ENCODE data around the gene SLC30A1.
"Not testable (repeated sequence)": the region's sequence is repeated elsewhere in the genome, so short reads cannot be mapped to it uniquely, and the experiment has no call there.

Gene SLC30A1

DNA sequence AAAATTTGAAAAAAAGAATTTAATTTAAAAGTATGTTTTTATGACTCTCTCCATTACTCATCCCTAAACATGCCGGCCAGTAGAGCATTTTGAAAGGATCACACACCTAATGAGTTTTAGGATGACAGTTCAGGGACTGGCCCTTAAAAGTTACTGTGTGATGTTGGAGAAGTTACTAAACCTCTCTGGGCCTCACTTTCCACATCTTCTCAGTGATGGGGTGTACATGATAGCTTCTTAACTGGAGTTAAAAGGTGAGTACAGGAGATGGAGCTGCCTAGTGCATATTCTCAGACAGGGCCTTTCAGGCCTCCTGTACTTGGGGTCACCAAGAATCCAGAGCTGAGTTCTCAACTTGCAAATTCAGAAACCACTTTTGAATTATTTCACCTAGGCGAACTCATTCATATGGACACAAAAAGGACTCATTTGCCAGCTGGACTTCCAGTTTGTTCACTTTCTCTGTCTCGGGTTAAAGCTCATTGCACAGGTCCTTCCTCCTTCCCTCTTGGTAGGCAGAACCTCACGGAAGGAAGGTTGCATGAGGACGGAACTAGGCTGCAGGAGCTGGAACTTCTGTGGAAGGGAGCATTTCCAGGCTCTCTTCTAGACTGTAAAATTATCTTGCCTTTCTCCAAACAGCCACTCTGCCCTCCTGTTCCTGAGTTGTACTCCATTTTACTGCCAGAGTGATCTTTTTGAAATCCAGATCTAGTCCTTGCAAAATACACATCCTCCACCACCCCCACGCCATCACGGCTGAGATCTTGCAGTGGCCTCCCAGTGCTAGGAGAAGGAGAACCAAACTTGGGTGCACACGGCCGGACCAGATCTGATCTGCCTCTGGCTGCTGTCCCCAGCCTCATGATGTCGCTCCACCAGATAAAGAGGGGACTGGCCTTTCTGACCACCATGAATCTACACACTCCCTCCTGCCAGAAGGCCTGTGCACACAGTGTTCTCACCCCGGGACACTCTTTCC lies 4.3 kb upstream of the SLC30A1 start:
- no peak for DNase-seq

DNA sequence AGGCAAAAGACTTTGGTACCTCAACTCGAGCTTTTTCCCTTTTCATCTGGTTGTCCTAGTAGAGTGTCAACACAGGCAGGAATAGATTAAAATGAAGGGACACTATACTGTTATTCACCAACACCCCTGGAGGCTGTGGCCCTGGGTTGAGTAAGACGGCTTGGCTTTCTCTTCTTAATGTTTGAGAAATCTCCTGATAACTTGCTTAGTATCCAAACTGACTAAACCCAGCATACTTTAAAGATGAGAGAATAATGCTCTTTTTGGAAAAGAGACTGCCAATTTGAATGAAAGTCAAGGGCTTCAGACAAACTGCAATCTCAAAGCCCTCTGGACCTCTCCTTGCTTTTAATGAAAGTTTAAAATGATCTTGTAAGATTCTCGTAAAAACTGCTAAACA lies 2.6 kb upstream of the SLC30A1 start:
- DNase-seq, result no peak

DNA sequence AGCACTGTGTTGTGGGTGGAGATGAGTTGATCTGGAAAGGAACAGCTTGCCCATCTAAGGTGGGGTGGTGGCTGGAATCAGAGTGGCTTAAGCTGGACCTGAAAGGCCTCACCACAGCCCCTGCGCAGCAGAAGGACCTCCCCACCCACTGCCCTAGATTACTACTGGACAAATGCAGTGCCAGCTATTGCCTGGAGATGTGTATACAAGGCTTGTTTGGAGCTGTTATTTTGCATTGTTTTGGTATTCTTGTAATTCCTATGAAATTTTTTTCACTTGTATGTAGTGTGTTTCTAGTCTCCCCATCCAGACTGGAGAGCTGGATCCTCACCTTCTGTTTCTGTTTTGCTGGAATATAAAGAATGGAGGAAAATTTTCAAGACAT lies 1.3 kb upstream of the SLC30A1 start:
- DNase-seq, result no peak

DNA sequence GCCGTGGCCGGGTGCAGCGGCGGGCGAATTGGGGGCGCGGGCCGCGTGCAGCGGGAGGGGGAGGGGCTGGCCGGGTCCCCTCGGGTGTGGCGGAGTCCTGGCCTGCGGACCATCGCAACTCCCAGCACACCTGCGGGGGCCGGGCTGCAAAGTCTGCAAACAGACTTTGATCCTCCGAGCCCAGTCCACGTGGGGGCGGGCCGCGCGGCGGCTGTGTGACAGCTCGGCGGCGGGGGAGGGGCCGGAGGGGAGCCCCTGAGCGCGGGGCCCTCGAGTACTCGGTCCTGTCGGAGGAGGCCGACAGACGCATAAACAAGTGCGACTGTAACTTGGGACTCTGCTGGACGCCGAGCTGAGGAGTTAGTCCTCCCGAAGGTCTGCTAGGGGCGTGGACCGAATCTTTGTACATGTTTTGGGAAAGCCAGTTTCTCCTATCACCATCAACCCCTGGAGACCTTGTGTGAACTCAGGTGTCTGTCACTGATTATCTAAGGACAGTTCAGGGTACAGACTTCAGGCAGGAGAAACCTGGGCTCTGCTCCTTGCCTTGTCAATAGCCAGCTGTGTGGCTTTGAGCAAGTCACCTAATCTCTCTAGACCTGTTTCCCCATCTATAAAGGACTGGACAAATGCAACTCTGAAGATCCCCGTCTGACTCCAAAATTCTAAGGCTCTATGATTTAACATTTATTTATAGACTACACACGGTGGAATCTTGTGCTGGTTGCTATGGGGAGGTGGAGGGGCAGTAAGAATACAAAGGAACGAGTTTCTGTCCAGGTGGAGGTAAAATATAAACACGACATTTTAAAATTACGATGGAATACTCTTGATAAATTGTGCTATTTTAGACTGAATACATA lies 710 bp upstream of the SLC30A1 start:
- peak; percentile 9 for DNase-seq

DNA sequence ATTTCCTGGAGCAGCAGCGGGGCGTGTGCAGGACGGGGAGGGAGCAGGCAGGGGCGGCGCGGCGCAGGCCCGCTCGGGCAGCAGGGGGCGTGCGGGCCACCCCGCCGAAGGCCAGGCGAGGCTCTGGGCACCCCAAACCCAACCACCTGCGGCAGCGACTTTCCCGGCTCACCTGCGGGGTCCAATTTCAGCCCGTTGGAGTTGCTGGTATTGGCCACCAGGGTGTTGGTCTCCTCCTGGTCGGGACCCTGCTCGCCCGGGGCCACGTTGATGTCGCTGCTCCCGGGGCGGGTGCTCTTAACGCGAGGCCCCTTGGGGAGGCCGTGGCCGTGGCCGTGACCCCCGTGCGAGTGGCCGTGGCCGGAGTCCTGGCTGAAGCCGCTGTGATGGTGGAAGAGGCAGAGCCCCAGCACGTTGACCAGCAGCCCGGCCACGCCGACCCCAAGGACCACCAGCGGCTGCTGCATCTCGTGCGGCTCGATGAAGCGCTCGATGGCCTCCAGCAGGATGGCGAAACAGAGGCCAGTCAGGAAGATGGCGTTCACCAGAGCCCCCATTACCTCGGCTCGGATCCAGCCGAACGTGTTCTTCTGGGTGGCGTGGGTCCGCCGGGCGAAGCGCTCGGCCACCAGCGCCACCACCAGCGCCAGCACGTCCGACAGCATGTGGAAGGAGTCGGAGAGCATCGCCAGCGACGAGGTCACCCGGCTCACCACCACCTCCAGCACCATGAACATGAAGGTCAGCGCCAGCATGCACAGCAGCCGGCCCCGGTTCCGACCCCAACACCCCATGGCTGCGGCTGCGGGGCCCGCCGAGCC lies 932 bp downstream of the SLC30A1 start:
- no peak for DNase-seq

- DNase-seq, result no peak
Observed at GRCh38 chr1:211577277-211577818, 1.6 kb downstream of the SLC30A1 start.

- no peak for DNase-seq
Observed at GRCh38 chr1:211576717-211577116, 2.2 kb downstream of the SLC30A1 start.

GRCh38 chr1:211574705-211575104 lies 4.3 kb downstream of the SLC30A1 start:
- no peak for DNase-seq

DNA sequence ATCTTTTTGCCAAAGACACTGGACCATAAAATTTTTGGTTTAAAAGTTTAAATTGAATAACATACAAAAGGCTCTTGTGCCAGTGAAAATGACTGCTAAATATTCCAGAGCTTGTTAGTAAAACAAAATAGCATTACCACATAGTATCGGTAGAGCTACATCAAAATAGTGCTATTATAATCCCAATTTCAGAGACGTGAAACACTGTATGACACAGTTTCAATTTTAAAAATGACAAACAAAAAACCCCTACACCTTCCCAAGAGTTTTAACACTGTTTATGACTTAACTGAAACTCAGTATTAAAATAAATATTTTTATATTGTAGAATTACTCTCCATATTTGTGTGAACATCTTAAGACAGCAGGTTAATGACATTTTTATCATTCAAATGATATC lies 7.0 kb downstream of the SLC30A1 start:
- DNase-seq, result no peak

GRCh38 chr1:211570378-211570777 lies 8.6 kb downstream of the SLC30A1 start:
- not testable (repeated sequence) for DNase-seq

DNA sequence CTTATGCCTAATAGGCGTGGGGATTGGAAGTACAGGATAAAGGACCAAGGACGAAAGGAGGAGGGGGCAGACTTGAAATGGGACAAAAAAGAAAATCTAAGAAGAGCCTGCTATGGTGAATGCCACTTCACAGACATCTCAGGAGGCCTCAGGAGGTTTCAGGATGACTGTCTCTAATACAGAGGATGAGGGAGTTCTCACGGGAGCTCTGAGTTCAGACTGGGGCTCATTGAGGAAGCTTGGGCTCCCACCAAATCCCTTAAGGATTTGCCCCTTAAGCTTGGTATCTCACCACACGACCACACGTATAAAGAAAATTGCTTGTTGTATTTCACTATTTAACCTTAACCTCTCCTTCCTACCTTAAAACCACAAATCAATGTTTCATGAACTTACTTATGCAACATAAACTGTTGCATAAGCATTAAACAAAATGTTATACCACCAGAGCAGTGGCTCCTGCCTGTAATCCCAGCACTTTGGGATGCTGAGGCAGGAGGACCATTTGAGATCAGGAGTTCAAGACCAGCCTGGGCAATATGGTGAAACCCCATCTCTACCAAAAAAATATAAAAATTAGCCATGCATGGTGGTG lies 12.4 kb downstream of the SLC30A1 start:
- DNase-seq, result no peak

- no peak for DNase-seq
Observed at GRCh38 chr1:211564084-211564483, 14.9 kb downstream of the SLC30A1 start.

- DNase-seq, result no peak
Observed at GRCh38 chr1:211559222-211560010, 19.5 kb downstream of the SLC30A1 start.

- DNase-seq, result no peak
Observed at GRCh38 chr1:211557894-211558625, 20.9 kb downstream of the SLC30A1 start.

DNA sequence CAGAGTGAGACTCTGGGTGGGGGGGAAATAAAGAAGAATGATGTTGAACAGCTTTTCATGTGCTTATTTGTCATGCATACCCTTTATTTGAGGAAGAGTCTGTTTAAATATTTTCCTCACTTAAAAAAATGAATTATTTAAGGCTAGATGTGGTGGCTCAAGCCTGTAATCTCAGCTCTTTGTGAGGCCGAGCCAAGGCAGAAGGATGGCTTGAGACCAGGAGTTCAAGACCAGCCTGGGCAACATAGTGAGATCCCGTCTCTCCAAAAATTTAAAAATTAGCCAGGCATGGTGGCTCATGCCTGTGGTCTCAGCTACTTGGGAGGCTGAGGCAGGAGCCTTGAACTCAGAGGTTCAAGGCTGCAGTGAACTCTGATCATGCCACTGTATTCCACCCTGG lies 25.4 kb downstream of the SLC30A1 start:
- no peak for DNase-seq

DNA sequence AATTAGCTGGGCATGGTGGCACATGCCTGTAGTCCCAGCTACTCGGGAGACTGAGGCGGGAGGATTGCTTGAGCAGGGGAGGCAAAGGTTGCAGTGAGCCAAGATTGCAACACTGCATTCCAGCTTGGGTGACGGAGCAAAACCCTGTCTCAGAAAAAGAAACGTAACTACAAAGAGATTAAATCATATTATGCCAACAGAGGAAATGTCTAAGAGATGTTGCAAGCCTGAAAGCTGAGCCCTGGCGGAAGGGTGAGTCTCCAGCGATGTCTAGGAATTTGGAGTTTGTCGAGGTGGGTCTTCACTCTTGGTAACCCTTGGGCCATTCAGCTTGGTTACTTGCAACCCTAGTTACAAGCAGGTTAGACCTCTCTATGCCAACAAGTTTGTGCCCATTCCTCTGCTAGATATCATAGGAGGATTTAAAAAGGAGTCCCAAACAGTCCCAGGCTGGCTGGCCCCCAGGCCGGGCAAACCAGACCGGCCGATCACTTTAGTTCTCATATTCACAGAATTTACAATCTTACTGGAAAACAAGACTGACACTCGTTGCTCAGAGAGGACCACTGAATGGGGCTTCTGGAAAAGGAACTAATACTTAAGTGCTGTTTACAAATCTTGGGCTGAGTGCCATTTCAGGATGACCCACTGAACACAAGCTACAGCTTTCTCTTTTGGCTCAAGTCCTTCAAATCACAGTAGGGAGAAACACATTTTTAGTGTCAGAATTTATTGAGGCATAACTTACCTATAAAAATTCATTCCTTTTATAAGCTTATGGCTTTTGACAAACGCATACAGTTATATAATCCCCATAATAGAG lies 27.1 kb downstream of the SLC30A1 start:
- no peak for DNase-seq

DNA sequence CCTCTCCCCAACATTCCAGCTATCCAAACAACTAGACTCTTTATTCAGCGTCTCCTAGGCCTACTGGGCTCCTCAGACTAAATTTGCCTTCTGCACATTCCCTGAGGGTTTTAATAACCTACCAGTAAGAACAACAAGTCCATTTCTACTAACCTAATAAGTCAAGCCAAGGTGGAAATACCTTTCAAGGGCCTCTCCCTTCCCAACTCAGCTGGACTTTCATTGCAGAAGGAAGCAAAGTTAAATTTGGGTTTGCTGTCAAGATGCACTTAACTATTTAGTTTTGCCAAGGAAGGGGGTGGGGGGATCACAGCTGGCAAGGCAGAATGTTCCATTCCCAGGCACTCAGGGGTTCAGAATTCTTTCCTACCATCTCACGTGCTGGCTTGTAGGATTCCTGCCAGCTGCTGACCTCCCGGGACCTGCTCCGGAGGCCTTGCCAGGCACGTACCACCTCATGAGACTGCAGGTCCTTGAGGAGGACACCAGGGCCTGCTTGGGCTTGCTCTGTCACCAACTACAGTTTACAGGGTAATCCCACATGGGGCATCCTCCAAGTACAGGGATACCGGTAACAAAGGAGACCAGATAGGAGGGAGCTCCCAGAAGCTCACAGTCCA lies 29.8 kb downstream of the SLC30A1 start:
- no peak for DNase-seq

GRCh38 chr1:211548321-211549091 lies 30.5 kb downstream of the SLC30A1 start:
- DNase-seq, result no peak

All from NCI-H2029 treated with DMSO at 0.1 percent for 48 hours (cell line).